Measurements from ENCODE around the gene SPTBN1.

SPTBN1 gene

GRCh38 chr2:54675738-54676137 is 219.6 kb downstream of the SPTBN1 start:
- no peak for TF ChIP-seq CTCF (IDR thresholded peaks at IDR 0.05)

- TF ChIP-seq CTCF (IDR thresholded peaks at IDR 0.05), result no peak
Measured at GRCh38 chr2:54676656-54677055, 220.5 kb downstream of the SPTBN1 start.

DNA sequence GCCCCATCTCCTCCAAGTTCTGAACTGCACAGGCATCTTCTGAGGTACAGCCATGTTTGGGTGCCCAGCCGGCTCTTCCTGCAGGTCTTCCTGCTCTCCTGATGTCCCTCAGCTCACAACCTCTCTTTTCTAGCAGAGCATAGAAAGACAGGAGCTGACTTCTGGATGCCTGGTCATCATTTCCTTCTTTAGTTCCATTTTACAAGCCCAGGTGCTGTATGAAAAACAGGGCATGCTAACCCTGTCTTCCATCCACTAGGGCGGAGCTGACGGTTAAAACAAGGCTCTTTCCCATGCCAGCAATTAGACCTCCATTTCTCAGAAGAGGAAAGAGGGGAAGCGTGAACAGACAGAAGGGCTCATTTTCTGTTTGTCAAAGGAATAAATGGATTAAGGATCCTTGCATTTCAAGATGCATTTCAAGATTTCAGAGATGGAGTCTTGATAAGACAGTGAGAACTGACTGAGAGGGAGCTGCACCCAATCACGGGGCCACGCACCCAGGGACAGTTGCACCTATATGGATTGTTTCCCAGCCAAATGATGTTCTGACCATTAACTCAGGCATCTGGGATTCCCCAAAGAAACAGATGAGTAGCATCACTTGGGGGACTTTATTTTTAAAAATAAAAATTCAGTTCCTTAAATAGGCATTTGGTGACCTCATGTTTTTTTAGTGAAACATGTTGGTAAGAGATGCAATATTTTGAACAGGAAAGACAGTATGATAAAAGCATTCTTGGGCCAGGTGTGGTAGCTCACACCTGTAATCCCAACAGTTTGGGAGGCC is 221.5 kb downstream of the SPTBN1 start:
- TF ChIP-seq CTCF (IDR thresholded peaks at IDR 0.05), result no peak

DNA sequence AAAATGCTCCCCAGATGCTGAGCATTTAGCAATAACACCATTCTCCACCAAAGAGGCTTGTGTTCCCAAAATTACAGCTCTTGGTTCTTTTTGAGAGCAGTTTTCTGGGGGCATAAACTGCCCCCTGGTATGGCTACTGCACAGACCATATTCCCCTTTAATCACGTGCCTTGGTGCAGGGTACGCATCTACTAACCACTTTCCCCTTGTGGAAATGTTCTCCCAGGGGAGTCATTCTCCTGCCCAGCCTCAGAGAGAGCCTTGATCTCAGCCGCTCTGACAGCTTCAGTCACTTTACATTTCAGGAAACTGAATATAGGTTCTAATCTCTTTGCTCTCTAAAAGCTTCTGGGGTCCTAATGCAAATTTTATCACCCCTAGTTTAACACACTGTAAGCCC is 222.6 kb downstream of the SPTBN1 start:
- TF ChIP-seq CTCF (IDR thresholded peaks at IDR 0.05), result no peak

GRCh38 chr2:54680397-54681041 is 224.4 kb downstream of the SPTBN1 start:
- no peak for TF ChIP-seq CTCF (IDR thresholded peaks at IDR 0.05)

DNA sequence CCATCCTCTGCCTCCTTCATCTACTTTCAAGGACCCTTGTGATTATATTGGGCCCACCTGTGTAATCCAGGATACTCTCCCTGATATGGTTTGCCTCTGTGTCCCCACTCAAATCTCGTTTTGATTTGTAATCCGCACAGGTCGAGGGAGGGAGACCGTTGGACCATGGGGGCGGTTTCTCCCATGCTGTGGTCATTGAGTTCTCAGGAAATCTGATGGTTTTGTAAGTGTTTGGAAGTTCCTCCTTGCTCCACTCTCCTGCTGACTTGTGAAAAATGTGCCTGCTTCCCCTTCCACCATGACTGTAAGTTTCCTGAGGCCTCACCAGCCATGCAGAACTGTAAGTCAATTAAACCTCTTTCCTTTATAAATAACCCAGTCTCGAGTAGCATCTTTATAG is 225.3 kb downstream of the SPTBN1 start:
- no peak for TF ChIP-seq CTCF (IDR thresholded peaks at IDR 0.05)

- no peak for TF ChIP-seq CTCF (IDR thresholded peaks at IDR 0.05)
Measured at GRCh38 chr2:54683596-54683995, 227.5 kb downstream of the SPTBN1 start.
